SU-DHL-6 (cell line): ENCODE results near the gene RASIP1.
"Not testable (repeated sequence)": the region's sequence is repeated elsewhere in the genome, so short reads cannot be mapped to it uniquely, and the experiment has no call there.

ENCODE experiments used
- H2AFZ ChIP-seq: fragments of 200-600 bp; sonication (generic); 2 replicates; pipeline ENCODE4 v1.6.1; 2014; ENCODE audit warnings: low read depth, mild to moderate bottlenecking, moderate library complexity, mixed read lengths, antibody characterized with exemption, low read length; ENCODE audit not compliant: severe bottlenecking
- H3F3A ChIP-seq: fragments of 200-600 bp; shearing (Covaris generic); 2 replicates; pipeline ENCODE4 v1.6.0; 2016; ENCODE audit warnings: antibody characterized with exemption, mild to moderate bottlenecking; ENCODE audit not compliant: insufficient read depth
- H3K27ac ChIP-seq: fragments of 200-600 bp; sonication (generic); 2 replicates; pipeline ENCODE4 v1.5.1; 2016; ENCODE audit warnings: low read depth, mild to moderate bottlenecking, low read length, moderate library complexity, mixed read lengths
- H3K27me3 ChIP-seq: fragments of 200-600 bp; sonication (generic), shearing (Covaris generic); 2 replicates; pipeline ENCODE4 v1.6.0; 2014; ENCODE audit warnings: mild to moderate bottlenecking, low read length
- H3K36me3 ChIP-seq: fragments of 200-600 bp; sonication (generic); 2 replicates; pipeline ENCODE4 v1.6.1; 2014; ENCODE audit warnings: mild to moderate bottlenecking, low read length, mixed read lengths
- H3K4me2 ChIP-seq: fragments of 300-600, 200-600 bp; shearing (Covaris generic), sonication (generic); 2 replicates; pipeline ENCODE4 v1.6.0; 2014; ENCODE audit warnings: low read length, low read depth, mild to moderate bottlenecking; ENCODE audit not compliant: poor library complexity, severe bottlenecking
- H3K4me3 ChIP-seq: fragments of 200-600 bp; sonication (generic); 2 replicates; pipeline ENCODE4 v1.5.1; 2014; ENCODE audit warnings: antibody characterized with exemption, low read length, mild to moderate bottlenecking, mixed read lengths; ENCODE audit not compliant: insufficient read depth, poor library complexity, severe bottlenecking
- H3K79me2 ChIP-seq: fragments of 200-600 bp; sonication (generic); 2 replicates; pipeline ENCODE4 v1.6.1; 2014; ENCODE audit warnings: mild to moderate bottlenecking, low read length, moderate library complexity; ENCODE audit not compliant: insufficient read depth
- H3K9ac ChIP-seq: fragments of 200-600 bp; sonication (generic); 2 replicates; pipeline ENCODE4 v1.7.0; 2014; ENCODE audit warnings: mild to moderate bottlenecking, low read length
- H3K9me2 ChIP-seq: fragments of 200-600 bp; sonication (generic); replicated peaks from 2 replicates; pipeline ENCODE4 v1.6.1; 2014; ENCODE audit warnings: low read length; ENCODE audit not compliant: insufficient read depth
- H3K9me3 ChIP-seq: fragments of 200-600 bp; sonication (generic); 2 replicates; pipeline ENCODE4 v1.6.1; 2014; ENCODE audit warnings: low read length, mixed read lengths; ENCODE audit not compliant: insufficient read depth
- H4K20me1 ChIP-seq: fragments of 200-600 bp; sonication (generic); 2 replicates; pipeline ENCODE4 v1.6.1; 2014; ENCODE audit warnings: low read depth, mild to moderate bottlenecking, antibody characterized with exemption, low read length, moderate library complexity, mixed read lengths
- CTCF ChIP-seq: fragments of 200-600 bp; sonication (generic); IDR thresholded peaks from one replicate; pipeline ENCODE4 v1.5.1; 2017; ENCODE audit warnings: antibody characterized with exemption, mild to moderate bottlenecking, low read length, moderate library complexity; ENCODE audit not compliant: insufficient read depth, poor library complexity, severe bottlenecking
- EZH2phosphoT487 ChIP-seq: fragments of 200-600 bp; sonication (generic), shearing (Covaris generic); conservative IDR thresholded peaks from 2 replicates; pipeline ENCODE4 v1.6.1; 2018; ENCODE audit warnings: mild to moderate bottlenecking, antibody characterized with exemption, low read length, moderate library complexity, mixed read lengths

RASIP1 gene

GRCh38 chr19:48689449-48689848 lies 51.0 kb downstream of the RASIP1 start:
- no peak overlapping the region for H3K27ac ChIP-seq
- H3K9ac ChIP-seq: no peak overlapping the region
- no peaks in the 10 kb centered on the region for H3F3A ChIP-seq
- no peaks in the 10 kb centered on the region for H4K20me1 ChIP-seq
- no peaks in the 10 kb centered on the region for H3K9me3 ChIP-seq
- no peaks in the 10 kb centered on the region for H3K36me3 ChIP-seq
- H3K4me3 ChIP-seq: no peak overlapping the region
- H3K79me2 ChIP-seq: no peaks in the 10 kb centered on the region
- H3K27me3 ChIP-seq: no peaks in the 10 kb centered on the region
- H2AFZ ChIP-seq: no peak overlapping the region
- no peaks in the 10 kb centered on the region for H3K9me2 ChIP-seq
- no peak overlapping the region for H3K4me2 ChIP-seq
- TF ChIP-seq EZH2phosphoT487 (no peak), CTCF (no peak)

GRCh38 chr19:48687776-48688175 lies 52.6 kb downstream of the RASIP1 start:
- H3K9me2 ChIP-seq: no peaks in the 10 kb centered on the region
- TF ChIP-seq CTCF: no peak
- no peak for TF ChIP-seq EZH2phosphoT487
- no peak overlapping the region for H3K4me2 ChIP-seq
- no peaks in the 10 kb centered on the region for H4K20me1 ChIP-seq
- H3K79me2 ChIP-seq: no peaks in the 10 kb centered on the region
- H2AFZ ChIP-seq: no peak overlapping the region
- H3K9me3 ChIP-seq: no peaks in the 10 kb centered on the region
- no peak overlapping the region for H3K4me3 ChIP-seq
- no peaks in the 10 kb centered on the region for H3K36me3 ChIP-seq
- H3K27me3 ChIP-seq: no peaks in the 10 kb centered on the region
- no peaks in the 10 kb centered on the region for H3F3A ChIP-seq
- H3K27ac ChIP-seq: no peak overlapping the region
- no peak overlapping the region for H3K9ac ChIP-seq

- not testable (repeated sequence) for H3K9me3 ChIP-seq, H3K9ac ChIP-seq, H3K9me2 ChIP-seq, H3K4me3 ChIP-seq, H3F3A ChIP-seq, H4K20me1 ChIP-seq, H2AFZ ChIP-seq, H3K36me3 ChIP-seq, H3K27me3 ChIP-seq, H3K4me2 ChIP-seq, H3K27ac ChIP-seq, H3K79me2 ChIP-seq
Measured at GRCh38 chr19:48686637-48687036, 53.8 kb downstream of the RASIP1 start.

GRCh38 chr19:48686088-48686487 lies 54.3 kb downstream of the RASIP1 start:
- H3K9ac ChIP-seq: no peak overlapping the region
- no peak overlapping the region for H3K27ac ChIP-seq
- no peaks in the 10 kb centered on the region for H3K36me3 ChIP-seq
- H4K20me1 ChIP-seq: no peaks in the 10 kb centered on the region
- no peaks in the 10 kb centered on the region for H3K79me2 ChIP-seq
- no peak overlapping the region for H2AFZ ChIP-seq
- no peaks in the 10 kb centered on the region for H3K27me3 ChIP-seq
- no peaks in the 10 kb centered on the region for H3K9me2 ChIP-seq
- no peak overlapping the region for H3K4me2 ChIP-seq
- H3K4me3 ChIP-seq: no peak overlapping the region
- TF ChIP-seq CTCF: no peak
- no peak for TF ChIP-seq EZH2phosphoT487
- no peaks in the 10 kb centered on the region for H3K9me3 ChIP-seq
- H3F3A ChIP-seq: no peaks in the 10 kb centered on the region
